ENCODE data around the gene ARVCF.

DNA sequence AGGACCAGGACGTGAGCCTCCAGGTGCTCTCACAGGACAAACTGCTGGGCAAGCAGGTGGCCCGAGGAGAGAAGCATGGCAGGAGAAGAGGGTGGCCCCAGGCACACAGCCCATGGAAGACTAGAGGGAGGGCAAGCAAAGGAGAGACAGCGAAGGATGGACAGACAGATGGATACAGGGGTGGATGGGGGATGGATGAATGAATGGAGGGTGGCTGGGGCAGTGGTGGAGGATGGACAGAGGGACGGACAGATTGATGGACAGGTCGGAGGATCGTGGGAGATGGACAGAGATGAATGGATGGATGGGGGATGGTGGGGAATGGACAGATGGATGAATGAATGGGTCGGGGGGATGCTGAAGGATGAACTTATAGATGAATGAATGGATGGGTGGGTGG, 22.7 kb downstream of the ARVCF start:
- TF ChIP-seq EZH2 (IDR thresholded peaks at IDR 0.05; ENCODE audit: borderline replicate concordance, insufficient read depth, low read depth, low read length, poor library complexity, severe bottlenecking), result no peak
- TF ChIP-seq, protein P1, sequence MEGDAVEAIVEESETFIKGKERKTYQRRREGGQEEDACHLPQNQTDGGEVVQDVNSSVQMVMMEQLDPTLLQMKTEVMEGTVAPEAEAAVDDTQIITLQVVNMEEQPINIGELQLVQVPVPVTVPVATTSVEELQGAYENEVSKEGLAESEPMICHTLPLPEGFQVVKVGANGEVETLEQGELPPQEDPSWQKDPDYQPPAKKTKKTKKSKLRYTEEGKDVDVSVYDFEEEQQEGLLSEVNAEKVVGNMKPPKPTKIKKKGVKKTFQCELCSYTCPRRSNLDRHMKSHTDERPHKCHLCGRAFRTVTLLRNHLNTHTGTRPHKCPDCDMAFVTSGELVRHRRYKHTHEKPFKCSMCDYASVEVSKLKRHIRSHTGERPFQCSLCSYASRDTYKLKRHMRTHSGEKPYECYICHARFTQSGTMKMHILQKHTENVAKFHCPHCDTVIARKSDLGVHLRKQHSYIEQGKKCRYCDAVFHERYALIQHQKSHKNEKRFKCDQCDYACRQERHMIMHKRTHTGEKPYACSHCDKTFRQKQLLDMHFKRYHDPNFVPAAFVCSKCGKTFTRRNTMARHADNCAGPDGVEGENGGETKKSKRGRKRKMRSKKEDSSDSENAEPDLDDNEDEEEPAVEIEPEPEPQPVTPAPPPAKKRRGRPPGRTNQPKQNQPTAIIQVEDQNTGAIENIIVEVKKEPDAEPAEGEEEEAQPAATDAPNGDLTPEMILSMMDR (IDR thresholded peaks at IDR 0.05), result no peak

Data from B cell (primary cell).